ENCODE measurements around the gene GAGE12J. TPM values are rescaled to one million over a fixed set of nuclear protein-coding genes. Genes with fewer than 3 reads are reported as not detected.
A peak's percentile ranks its signal among the peaks of the same experiment; 100 is the strongest.
"Not testable (repeated sequence)": the region's sequence is repeated elsewhere in the genome, so short reads cannot be mapped to it uniquely, and the experiment has no call there.

Gene GAGE12J
- total and polyA plus RNA-seq, 8 donors, result not detected

DNA sequence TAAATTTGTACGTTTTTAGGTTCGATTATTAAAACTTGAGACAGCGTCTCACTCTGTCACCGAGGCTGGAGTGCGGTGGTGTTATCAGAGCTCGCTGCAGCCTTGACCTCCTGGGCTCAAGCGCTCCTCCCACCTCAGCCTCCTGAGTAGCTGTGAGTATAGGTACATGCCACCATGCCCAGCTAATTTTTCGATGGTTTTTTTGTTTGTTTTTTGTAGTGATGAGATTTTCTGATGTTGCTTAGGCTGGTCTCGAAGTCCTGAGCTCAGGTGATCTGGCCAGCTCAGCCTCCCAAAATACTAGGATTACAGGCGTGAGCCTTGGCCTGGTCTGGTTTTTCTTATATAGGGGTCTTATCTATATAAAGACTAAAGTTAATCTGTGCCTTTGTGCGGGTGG lies 8.6 kb downstream of the GAGE12J start:
- FAIRE-seq; ATAC-seq; DNase-seq; H3K36me3 ChIP-seq; H3K27ac ChIP-seq; H3K4me3 ChIP-seq; intact Hi-C loops (cut with DNase I); H3K9me3 ChIP-seq; H3K27me3 ChIP-seq; H3K4me1 ChIP-seq: not testable (repeated sequence)
- 74 to 76% methylated on average over 3 of the region's 11 CpGs for WGBS, 2 donors

- H3K27me3 ChIP-seq; H3K36me3 ChIP-seq; H3K27ac ChIP-seq; intact Hi-C loops (cut with DNase I); ATAC-seq; DNase-seq; H3K9me3 ChIP-seq; H3K4me3 ChIP-seq; FAIRE-seq; H3K4me1 ChIP-seq: not testable (repeated sequence)
- WGBS, 2 donors, result no CpG with 5 or more reads among the region's 16 CpGs
Measured at GRCh38 chrX:49331282-49331681, 9.4 kb downstream of the GAGE12J start, which contains the start of gene GAGE13. GAGE13 (plus strand) TSS chrX:49331582; CDS start chrX:49332738, 1,156 bp downstream.

GRCh38 chrX:49331841-49332240 lies 10.0 kb downstream of the GAGE12J start:
- H3K27me3 ChIP-seq; H3K4me3 ChIP-seq; H3K36me3 ChIP-seq; H3K27ac ChIP-seq; ATAC-seq; H3K9me3 ChIP-seq; H3K4me1 ChIP-seq; FAIRE-seq; intact Hi-C loops (cut with DNase I); DNase-seq: not testable (repeated sequence)
- no CpG with 5 or more reads among the region's 26 CpGs for WGBS, 2 donors

- H3K27ac ChIP-seq; H3K36me3 ChIP-seq; intact Hi-C loops (cut with DNase I); H3K9me3 ChIP-seq; H3K4me1 ChIP-seq; H3K4me3 ChIP-seq; FAIRE-seq; H3K27me3 ChIP-seq; ATAC-seq: not testable (repeated sequence)
- WGBS, 2 donors, result 89 to 94% methylated on average over 13 to 14 of the region's 24 CpGs
- DNase-seq, result peak in 3 of 6 donors; percentile 39 to 87 (median 77)
Measured at GRCh38 chrX:49341449-49341848, 19.6 kb downstream of the GAGE12J start.

- H3K27me3 ChIP-seq; intact Hi-C loops (cut with DNase I); H3K4me1 ChIP-seq; ATAC-seq; H3K4me3 ChIP-seq; FAIRE-seq; H3K9me3 ChIP-seq; H3K27ac ChIP-seq; DNase-seq; H3K36me3 ChIP-seq: not testable (repeated sequence)
- WGBS, 2 donors, result 67% methylated on average over 11 of the region's 15 CpGs
Measured at GRCh38 chrX:49344496-49345175, 22.8 kb downstream of the GAGE12J start.

- H3K27me3 ChIP-seq; H3K4me1 ChIP-seq; H3K27ac ChIP-seq; H3K9me3 ChIP-seq; H3K4me3 ChIP-seq; FAIRE-seq; DNase-seq; intact Hi-C loops (cut with DNase I); ATAC-seq; H3K36me3 ChIP-seq: not testable (repeated sequence)
- 62 to 71% methylated on average over 5 to 6 of the region's 10 CpGs for WGBS, 2 donors
Measured at GRCh38 chrX:49345402-49345801, 23.6 kb downstream of the GAGE12J start.

DNA sequence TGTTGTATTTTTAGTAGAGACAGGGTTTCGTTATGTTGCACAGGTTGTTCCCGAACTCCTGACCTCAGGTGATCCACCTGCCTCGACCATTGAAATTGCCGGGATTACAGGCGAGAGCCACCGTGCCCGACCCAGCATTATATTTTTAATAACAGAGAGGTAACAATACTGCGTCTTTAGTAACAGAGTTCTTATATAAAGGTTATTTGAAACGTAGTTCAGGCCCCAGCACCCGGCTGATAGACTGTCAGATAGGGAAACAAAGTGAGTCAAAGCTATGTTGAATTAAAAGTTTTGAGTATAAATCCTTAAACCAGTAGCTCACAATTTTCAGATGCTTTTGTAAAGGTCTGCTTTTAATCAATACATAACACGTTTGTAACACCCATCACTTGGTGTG lies 24.3 kb downstream of the GAGE12J start:
- H3K4me3 ChIP-seq; H3K27ac ChIP-seq; H3K9me3 ChIP-seq; intact Hi-C loops (cut with DNase I); H3K36me3 ChIP-seq; FAIRE-seq; H3K4me1 ChIP-seq; ATAC-seq; H3K27me3 ChIP-seq: not testable (repeated sequence)
- DNase-seq, result peak in 1 of 6 donors; percentile 40
- WGBS, 2 donors, result 73% methylated on average over 7 of the region's 11 CpGs

Other genes starting within 250 kb of the GAGE12J start
- gene PRAF2, start 248.0 kb upstream of the GAGE12J start, total RNA-seq, result 1 to 10 TPM; 1.3 to 8.8 (median 3.9) TPM
- gene PRAF2, start 248.0 kb upstream of the GAGE12J start, polyA plus RNA-seq, result 10 to 100 TPM; 11.3 to 15.8 TPM
- gene WDR45, start 242.2 kb upstream of the GAGE12J start, total RNA-seq, result 10 to 100 TPM; 34.9 to 48.5 (median 45.6) TPM
- 100 to 1,000 TPM in 1 of 2 donors, 10 to 100 TPM in 1; 98.1 to 121 TPM for gene WDR45, start 242.2 kb upstream of the GAGE12J start, polyA plus RNA-seq
- gene GPKOW, start 198.3 kb upstream of the GAGE12J start, total RNA-seq, result 10 to 100 TPM in 1 of 6 donors, 1 to 10 TPM in 5; 5.4 to 11.5 (median 7.7) TPM
- 10 to 100 TPM in 1 of 2 donors, 1 to 10 TPM in 1; 5.1 to 10.5 TPM for gene GPKOW, start 198.3 kb upstream of the GAGE12J start, polyA plus RNA-seq
- 10 to 100 TPM in 1 of 6 donors, 1 to 10 TPM in 5; 6.8 to 12.7 (median 8.3) TPM for gene MAGIX, start 159.3 kb upstream of the GAGE12J start, total RNA-seq
- gene MAGIX, start 159.3 kb upstream of the GAGE12J start, polyA plus RNA-seq, result 10 to 100 TPM; 12.8 to 25.7 TPM
- 100 to 1,000 TPM in 4 of 6 donors, 10 to 100 TPM in 2; 36.0 to 125 (median 114) TPM for gene PLP2, start 150.1 kb upstream of the GAGE12J start, total RNA-seq
- gene PLP2, start 150.1 kb upstream of the GAGE12J start, polyA plus RNA-seq, result 100 to 1,000 TPM; 119 to 126 TPM
- gene PRICKLE3, start 135.7 kb upstream of the GAGE12J start, total RNA-seq, result 1 to 10 TPM; 4.2 to 7.0 (median 5.6) TPM
- gene PRICKLE3, start 135.7 kb upstream of the GAGE12J start, polyA plus RNA-seq, result 1 to 10 TPM; 4.3 to 6.7 TPM
- gene SYP, start 121.8 kb upstream of the GAGE12J start, total RNA-seq, result 1 to 10 TPM; 2.0 to 9.8 (median 4.2) TPM
- 10 to 100 TPM; 13.4 to 41.7 TPM for gene SYP, start 121.8 kb upstream of the GAGE12J start, polyA plus RNA-seq
- under 1 TPM; 0.03 to 0.87 (median 0.18) TPM for gene CACNA1F, start 88.7 kb upstream of the GAGE12J start, total RNA-seq
- gene CACNA1F, start 88.7 kb upstream of the GAGE12J start, polyA plus RNA-seq, result under 1 TPM; 0.23 to 0.30 TPM
- gene CCDC22, start 86.6 kb upstream of the GAGE12J start, total RNA-seq, result 10 to 100 TPM in 1 of 6 donors, 1 to 10 TPM in 5; 6.2 to 11.4 (median 8.6) TPM
- 10 to 100 TPM in 1 of 2 donors, 1 to 10 TPM in 1; 9.3 to 13.8 TPM for gene CCDC22, start 86.6 kb upstream of the GAGE12J start, polyA plus RNA-seq
- under 1 TPM in 2 of 6 donors, not detected in 4; 0.04 to 0.12 TPM for gene FOXP3, start 57.3 kb upstream of the GAGE12J start, total RNA-seq
- gene FOXP3, start 57.3 kb upstream of the GAGE12J start, polyA plus RNA-seq, result under 1 TPM in 1 of 2 donors, not detected in 1; 0.16 TPM
- 1 to 10 TPM; 1.1 to 2.8 (median 1.6) TPM for gene PPP1R3F, start 52.2 kb upstream of the GAGE12J start, total RNA-seq
- gene PPP1R3F, start 52.2 kb upstream of the GAGE12J start, polyA plus RNA-seq, result 1 to 10 TPM; 2.9 to 5.6 TPM
- not detected for gene GAGE10, start 18.4 kb upstream of the GAGE12J start, total RNA-seq
- gene GAGE10, start 18.4 kb upstream of the GAGE12J start, polyA plus RNA-seq, result not detected
- not detected for gene GAGE13, start 9.5 kb downstream of the GAGE12J start, total RNA-seq
- gene GAGE13, start 9.5 kb downstream of the GAGE12J start, polyA plus RNA-seq, result not detected
- not detected for gene GAGE12C, start 210.1 kb downstream of the GAGE12J start, total RNA-seq
- not detected for gene GAGE12C, start 210.1 kb downstream of the GAGE12J start, polyA plus RNA-seq
- not detected for gene GAGE12D, start 219.7 kb downstream of the GAGE12J start, total RNA-seq
- gene GAGE12D, start 219.7 kb downstream of the GAGE12J start, polyA plus RNA-seq, result not detected
- not detected for gene GAGE12E, start 229.3 kb downstream of the GAGE12J start, total RNA-seq
- gene GAGE12E, start 229.3 kb downstream of the GAGE12J start, polyA plus RNA-seq, result not detected
- not detected for gene GAGE12F, start 238.8 kb downstream of the GAGE12J start, total RNA-seq
- gene GAGE12F, start 238.8 kb downstream of the GAGE12J start, polyA plus RNA-seq, result not detected
- gene GAGE12G, start 248.4 kb downstream of the GAGE12J start, total RNA-seq, result not detected
- gene GAGE12G, start 248.4 kb downstream of the GAGE12J start, polyA plus RNA-seq, result not detected

All from pancreas (tissue), 10 donors.